ENCODE measurements around the gene WNK1.
"Not testable (repeated sequence)": the region's sequence is repeated elsewhere in the genome, so short reads cannot be mapped to it uniquely, and the experiment has no call there.

Gene WNK1

DNA sequence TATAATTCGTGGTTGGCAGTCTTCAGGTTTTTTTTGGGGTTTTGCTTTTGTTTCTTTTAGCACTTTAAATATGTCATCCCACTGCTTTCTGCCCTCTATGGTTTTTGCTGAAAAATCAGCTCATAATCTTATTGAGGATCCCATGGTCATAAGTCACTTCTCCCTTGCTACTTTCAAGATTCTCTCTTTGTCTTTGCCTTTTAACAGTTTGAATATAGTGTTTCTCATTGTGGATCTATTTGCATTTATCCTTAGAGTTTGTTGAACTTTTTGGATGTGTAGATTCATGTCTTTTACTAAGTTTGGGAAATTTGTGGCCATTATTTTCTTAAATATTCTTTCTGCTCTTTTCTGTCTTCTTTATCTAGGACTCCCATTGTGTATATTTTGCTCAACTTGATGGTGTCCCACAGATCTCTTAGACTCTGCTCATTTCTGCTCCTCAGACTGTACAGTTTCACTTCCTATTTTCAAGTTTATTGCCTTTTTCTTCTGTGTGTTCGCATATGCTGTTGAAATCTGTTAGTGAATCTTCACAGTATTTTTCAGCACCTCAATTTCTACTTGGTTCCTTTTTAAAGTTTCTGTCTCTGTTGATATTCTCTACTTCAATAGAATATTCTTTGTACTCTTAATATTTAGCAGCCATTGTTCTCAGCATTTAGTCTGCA is 70.8 kb downstream of the WNK1 start:
- no peak for DNase-seq

DNA sequence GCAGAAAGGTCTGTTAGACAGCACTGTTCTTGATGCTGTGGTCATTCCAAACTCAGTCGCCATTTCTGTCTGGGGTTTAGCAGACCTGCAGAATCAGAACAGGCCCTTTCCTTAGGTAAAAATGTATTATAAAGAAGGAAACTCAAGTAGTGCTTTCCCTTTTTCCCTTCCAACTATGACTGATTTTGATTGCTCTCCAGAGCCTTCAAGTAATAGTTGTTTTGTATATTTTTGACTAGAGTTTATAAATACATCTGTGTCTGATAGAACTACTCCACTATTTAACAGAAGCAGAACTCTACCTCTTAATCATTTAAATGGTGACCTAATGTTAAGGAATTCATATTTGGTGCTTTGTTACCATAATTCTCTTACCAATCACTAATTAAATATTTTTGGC is 74.0 kb downstream of the WNK1 start:
- no peak for DNase-seq

GRCh38 chr12:828726-829395 is 76.5 kb downstream of the WNK1 start:
- DNase-seq, result no peak

DNA sequence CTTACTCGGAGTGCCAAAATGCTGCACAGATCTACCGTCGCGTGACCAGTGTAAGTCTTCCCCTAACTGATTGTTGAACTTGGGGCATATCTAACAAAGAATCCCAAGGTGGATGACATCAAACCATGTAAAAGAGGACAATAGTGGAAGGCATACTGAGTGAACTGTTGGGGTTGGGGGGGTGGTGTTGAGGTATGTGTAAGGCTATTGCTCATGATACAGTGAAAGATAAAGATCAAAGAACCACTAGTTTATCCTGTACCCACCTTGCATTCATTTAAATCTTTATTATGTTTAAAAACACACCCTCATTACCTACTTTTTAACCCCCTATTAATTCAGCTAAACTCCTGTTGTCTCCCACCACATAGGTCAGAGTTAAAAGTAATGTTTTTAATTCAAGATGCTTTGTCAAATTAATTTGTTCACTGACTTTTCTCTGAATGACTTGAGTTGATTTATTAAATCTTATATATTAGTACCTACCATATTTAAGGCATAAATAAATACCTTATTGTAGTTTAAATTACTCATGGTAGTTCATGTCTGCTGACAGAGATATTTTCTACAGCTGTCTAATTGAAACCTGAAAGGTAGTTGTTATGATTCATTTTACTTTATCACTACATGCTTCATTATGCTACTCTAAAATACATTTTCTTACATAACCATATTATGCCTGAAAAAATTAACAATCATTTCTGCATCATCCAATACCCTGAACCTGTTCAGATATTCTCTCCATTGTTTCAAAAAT is 77.9 kb downstream of the WNK1 start:
- no peak for DNase-seq

GRCh38 chr12:835754-836518 is 83.6 kb downstream of the WNK1 start:
- DNase-seq, result no peak

DNA sequence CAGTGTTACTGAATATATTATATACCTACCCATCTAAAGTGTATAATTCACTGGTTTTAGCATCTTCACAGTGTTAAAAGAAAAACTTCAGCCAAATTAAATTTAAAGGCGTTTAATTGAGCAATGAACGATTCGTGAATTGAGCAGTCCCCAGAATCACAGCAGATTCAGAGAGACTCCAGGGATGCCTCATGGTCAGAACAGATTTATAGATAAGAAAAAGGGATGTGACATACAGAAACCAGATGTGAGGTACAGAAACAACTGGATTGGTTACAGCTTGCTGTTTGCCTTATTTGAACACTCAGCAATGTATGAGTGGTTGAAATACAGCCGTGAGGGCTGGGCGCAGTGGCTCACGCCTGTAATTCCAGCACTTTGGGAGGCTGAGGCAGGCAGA is 84.6 kb downstream of the WNK1 start:
- no peak for DNase-seq

GRCh38 chr12:837548-837947 is 85.2 kb downstream of the WNK1 start:
- no peak for DNase-seq

DNA sequence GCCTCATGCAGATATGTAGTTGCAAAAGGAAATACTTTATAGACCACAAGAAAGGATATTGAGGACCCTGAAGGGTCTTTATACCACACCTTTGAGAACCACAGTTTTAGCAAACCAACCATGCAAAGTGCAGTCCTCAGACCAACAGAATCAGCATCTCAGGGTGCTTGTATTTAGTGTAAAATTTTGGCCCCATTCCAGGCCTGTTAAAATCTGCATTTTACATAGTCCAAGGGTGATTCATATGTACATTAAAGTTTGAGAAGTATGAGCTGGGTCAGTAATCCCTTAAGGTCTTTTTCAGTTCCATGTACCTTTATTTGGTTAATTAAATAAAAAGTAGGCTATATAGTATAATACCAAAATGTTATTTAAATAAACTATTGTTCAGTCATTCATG is 91.2 kb downstream of the WNK1 start:
- DNase-seq, result no peak

DNA sequence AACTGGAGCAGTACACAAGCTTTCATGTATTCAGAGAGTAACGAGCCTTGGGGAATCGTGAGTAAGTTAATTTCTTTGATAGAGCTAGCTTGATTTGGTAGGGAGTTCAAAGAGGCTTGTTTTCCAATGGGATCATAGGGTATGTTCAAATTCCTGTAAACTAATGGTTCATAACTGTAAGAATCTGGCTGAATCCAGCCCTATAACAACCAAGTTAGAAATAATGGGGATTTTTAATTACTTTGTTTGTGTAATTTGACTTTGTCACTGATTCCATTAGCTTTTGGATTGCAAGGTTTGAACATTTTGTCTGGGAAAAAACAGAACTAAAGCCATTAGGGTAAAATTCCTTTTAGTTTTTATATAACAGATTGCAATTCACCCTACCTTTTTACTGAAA is 94.0 kb downstream of the WNK1 start:
- DNase-seq, result no peak

- no peak for DNase-seq
Observed at GRCh38 chr12:848173-848865, 95.9 kb downstream of the WNK1 start.

DNA sequence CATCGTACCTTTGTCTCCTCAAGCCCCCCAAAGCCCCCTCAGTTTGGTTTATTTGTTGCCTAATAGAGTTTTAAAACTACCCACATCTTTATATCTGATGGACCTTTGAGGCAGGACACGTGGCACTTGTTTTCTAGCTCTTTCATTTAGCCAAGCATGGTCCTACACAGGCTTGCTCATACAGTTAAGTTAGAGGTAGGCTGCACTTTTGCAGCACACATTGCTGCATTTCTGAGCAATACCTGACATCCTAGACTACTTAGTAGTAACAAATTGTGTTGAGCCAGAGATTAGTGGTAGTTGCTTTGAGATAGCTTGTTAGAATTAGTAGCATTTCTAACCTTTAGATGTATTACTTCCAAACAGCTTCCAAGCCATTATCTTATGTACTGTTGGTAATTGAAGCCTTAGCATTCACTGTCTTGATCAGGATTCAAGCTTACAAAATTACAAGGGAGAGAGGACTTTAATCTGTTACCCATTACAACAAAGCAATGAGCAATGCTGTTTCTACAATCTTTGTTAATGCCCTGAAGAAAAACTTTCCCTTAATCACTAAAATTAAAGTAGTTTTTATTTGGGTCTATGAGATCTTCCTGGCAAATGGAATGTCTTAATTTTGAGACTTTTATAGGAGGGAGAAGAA is 96.6 kb downstream of the WNK1 start:
- no peak for DNase-seq

- DNase-seq, result not testable (repeated sequence)
Observed at GRCh38 chr12:849733-850437, 97.5 kb downstream of the WNK1 start.

GRCh38 chr12:851343-851742 is 99.0 kb downstream of the WNK1 start:
- DNase-seq, result no peak

DNA sequence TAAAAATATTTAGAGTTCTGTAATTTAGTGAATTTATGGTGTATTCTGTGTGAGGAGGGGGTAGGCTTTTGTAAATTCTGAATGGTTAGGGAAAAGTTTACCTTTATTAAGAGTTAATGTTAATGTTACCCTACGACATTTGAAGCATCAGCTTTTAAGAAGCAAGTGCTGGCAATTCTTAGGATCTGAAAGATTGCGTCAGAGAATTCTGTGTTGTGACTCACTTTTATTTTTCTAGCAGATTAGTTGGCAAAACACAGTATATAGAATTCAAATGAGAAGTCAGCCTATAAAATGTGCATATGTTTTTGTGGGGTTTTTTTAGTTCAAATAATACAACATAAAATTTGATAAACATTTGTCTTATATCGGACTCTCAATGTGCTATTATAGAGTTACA is 99.5 kb downstream of the WNK1 start:
- no peak for DNase-seq

- no peak for DNase-seq
Observed at GRCh38 chr12:852864-853263, 100.5 kb downstream of the WNK1 start.

GRCh38 chr12:857611-858010 is 105.2 kb downstream of the WNK1 start:
- no peak for DNase-seq

- no peak for DNase-seq
Observed at GRCh38 chr12:862303-862911, 110.0 kb downstream of the WNK1 start.

GRCh38 chr12:863285-863684 is 110.9 kb downstream of the WNK1 start:
- no peak for DNase-seq

- DNase-seq, result no peak
Observed at GRCh38 chr12:865614-866013, 113.2 kb downstream of the WNK1 start.

GRCh38 chr12:867905-868304 is 115.5 kb downstream of the WNK1 start:
- no peak for DNase-seq

DNA sequence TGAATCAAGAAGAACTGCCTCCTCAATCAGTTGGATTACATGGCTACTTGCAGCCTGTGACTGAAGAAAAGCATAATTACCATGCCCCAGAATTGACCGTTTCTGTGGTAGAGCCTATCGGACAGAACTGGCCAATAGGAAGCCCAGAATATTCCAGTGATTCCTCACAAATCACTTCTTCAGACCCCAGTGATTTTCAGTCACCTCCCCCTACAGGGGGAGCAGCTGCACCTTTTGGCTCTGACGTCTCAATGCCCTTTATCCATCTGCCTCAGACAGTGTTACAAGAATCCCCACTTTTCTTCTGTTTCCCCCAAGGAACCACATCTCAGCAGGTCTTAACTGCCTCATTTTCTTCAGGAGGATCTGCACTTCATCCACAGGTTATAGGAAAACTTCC is 116.3 kb downstream of the WNK1 start:
- no peak for DNase-seq

All from KG1 (cell line).